NT2/D1 (cell line): ENCODE results near the gene KRTAP7-1.

Source experiments
- DNase-seq: peaks from one replicate; pipeline ENCODE4 v3.0.0-alpha.2; 2011; ENCODE audit warnings: low read depth, low spot score
- H3K27me3 ChIP-seq: 2 replicates; pipeline ENCODE4 v1.6.0; 2011; ENCODE audit warnings: mild to moderate bottlenecking; ENCODE audit not compliant: insufficient read length, insufficient read depth
- H3K36me3 ChIP-seq: 2 replicates; pipeline ENCODE4 v1.6.1; 2011; ENCODE audit warnings: mild to moderate bottlenecking, low read length, mixed read lengths; ENCODE audit not compliant: insufficient read depth, insufficient read length
- H3K4me1 ChIP-seq: 2 replicates; pipeline ENCODE4 v1.5.1; 2011; ENCODE audit not compliant: insufficient read depth, insufficient read length
- H3K4me3 ChIP-seq: 2 replicates; pipeline ENCODE4 v1.5.1; 2011; ENCODE audit warnings: low read depth; ENCODE audit not compliant: insufficient read length
- H3K9ac ChIP-seq: 2 replicates; pipeline ENCODE4 v1.6.0; 2011; ENCODE audit warnings: low read depth; ENCODE audit not compliant: insufficient read length
- H3K9me3 ChIP-seq: 2 replicates; pipeline ENCODE4 v1.5.1; 2011; ENCODE audit warnings: mild to moderate bottlenecking, low read length; ENCODE audit not compliant: insufficient read depth
- SUZ12 ChIP-seq: IDR thresholded peaks from 2 replicates; pipeline ENCODE4 v1.6.1; 2011; ENCODE audit not compliant: insufficient read length, insufficient read depth; ENCODE audit errors: extremely low read depth
- YY1 ChIP-seq: IDR thresholded peaks from 2 replicates; pipeline ENCODE4 v1.6.1; 2011; ENCODE audit not compliant: insufficient read length, insufficient read depth
- ZNF274 ChIP-seq: IDR thresholded peaks from 2 replicates; pipeline ENCODE4 v1.6.1; 2011; ENCODE audit warnings: mild to moderate bottlenecking, low read depth, low read length

KRTAP7-1 gene

GRCh38 chr21:30829659-30830058 is at the start of gene KRTAP7-1:
Gene KRTAP7-1, minus strand, starts transcription at chr21:30829759. Its CDS starts 61 bp downstream, at chr21:30829698.
- H3K9me3 ChIP-seq, result peaks cover 22% of the 10 kb centered on the region
- no peak for DNase-seq
- H3K27me3 ChIP-seq, result no peaks in the 10 kb centered on the region
- no peaks in the 10 kb centered on the region for H3K4me1 ChIP-seq
- H3K9ac ChIP-seq, result no peak within 1 kb of the TSS
- no peaks in the 10 kb centered on the region for H3K36me3 ChIP-seq
- H3K4me3 ChIP-seq, result no peak within 1 kb of the TSS
- no peak for TF ChIP-seq ZNF274
- no peak for TF ChIP-seq SUZ12
- no peak for TF ChIP-seq YY1

GRCh38 chr21:30874526-30874925 is 45.0 kb upstream of the KRTAP7-1 start:
- no peak overlapping the region for H3K9ac ChIP-seq
- H3K4me1 ChIP-seq, result no peaks in the 10 kb centered on the region
- no peaks in the 10 kb centered on the region for H3K36me3 ChIP-seq
- no peak overlapping the region for H3K4me3 ChIP-seq
- H3K9me3 ChIP-seq, result no peaks in the 10 kb centered on the region
- TF ChIP-seq YY1 (no peak), SUZ12 (no peak), ZNF274 (no peak)
- no peaks in the 10 kb centered on the region for H3K27me3 ChIP-seq
- no peak for DNase-seq

GRCh38 chr21:30847627-30848500 is 18.3 kb upstream of the KRTAP7-1 start:
- no peaks in the 10 kb centered on the region for H3K27me3 ChIP-seq
- no peak for TF ChIP-seq ZNF274
- TF ChIP-seq YY1, result no peak
- H3K4me3 ChIP-seq, result no peak overlapping the region
- H3K9ac ChIP-seq, result no peak overlapping the region
- H3K36me3 ChIP-seq, result no peaks in the 10 kb centered on the region
- DNase-seq, result no peak
- no peaks in the 10 kb centered on the region for H3K4me1 ChIP-seq
- no peaks in the 10 kb centered on the region for H3K9me3 ChIP-seq

- no peaks in the 10 kb centered on the region for H3K36me3 ChIP-seq
- H3K4me3 ChIP-seq, result no peak overlapping the region
- no peaks in the 10 kb centered on the region for H3K9me3 ChIP-seq
- TF ChIP-seq YY1 (no peak), ZNF274 (no peak), SUZ12 (no peak)
- DNase-seq, result no peak
- H3K27me3 ChIP-seq, result no peaks in the 10 kb centered on the region
- no peak overlapping the region for H3K9ac ChIP-seq
- H3K4me1 ChIP-seq, result no peaks in the 10 kb centered on the region
These were observed 13.4 kb upstream of the KRTAP7-1 start for GRCh38 chr21:30842990-30843389.

GRCh38 chr21:30839304-30839703 is 9.7 kb upstream of the KRTAP7-1 start:
- no peaks in the 10 kb centered on the region for H3K4me1 ChIP-seq
- no peak for TF ChIP-seq ZNF274
- no peak for TF ChIP-seq YY1
- no peak for TF ChIP-seq SUZ12
- no peaks in the 10 kb centered on the region for H3K36me3 ChIP-seq
- no peak overlapping the region for H3K9ac ChIP-seq
- no peaks in the 10 kb centered on the region for H3K27me3 ChIP-seq
- H3K4me3 ChIP-seq, result no peak overlapping the region
- H3K9me3 ChIP-seq, result no peaks in the 10 kb centered on the region
- DNase-seq, result peak; percentile 66

- H3K4me1 ChIP-seq, result no peaks in the 10 kb centered on the region
- no peak for DNase-seq
- H3K36me3 ChIP-seq, result no peaks in the 10 kb centered on the region
- no peaks in the 10 kb centered on the region for H3K9me3 ChIP-seq
- H3K4me3 ChIP-seq, result no peak overlapping the region
- TF ChIP-seq ZNF274 (no peak), YY1 (no peak), SUZ12 (no peak)
- H3K9ac ChIP-seq, result no peak overlapping the region
- H3K27me3 ChIP-seq, result no peaks in the 10 kb centered on the region
These were observed 9.0 kb upstream of the KRTAP7-1 start for GRCh38 chr21:30838536-30838935.

GRCh38 chr21:30831194-30831765 is 1.7 kb upstream of the KRTAP7-1 start:
- Histone ChIP-seq H3K9ac (no peak overlapping the region), H3K27me3 (no peaks in the 10 kb centered on the region), H3K9me3 (peaks cover 22% of the 10 kb centered on the region), H3K4me3 (no peak overlapping the region), H3K4me1 (no peaks in the 10 kb centered on the region), H3K36me3 (no peaks in the 10 kb centered on the region)
- TF ChIP-seq YY1 (no peak), ZNF274 (no peak), SUZ12 (no peak)
- DNase-seq, result peak; percentile 46
